HG03139 (cell line): ENCODE measurements around the gene FOXO3B.
"Not testable (repeated sequence)": the region's sequence is repeated elsewhere in the genome, so short reads cannot be mapped to it uniquely, and the experiment has no call there.

Experiments
- ATAC-seq: cut with Tn5 transposase; IDR thresholded peaks from one replicate; pipeline ENCODE4 v1.9.1; 2021; ENCODE audit not compliant: unreplicated experiment

FOXO3B gene

DNA sequence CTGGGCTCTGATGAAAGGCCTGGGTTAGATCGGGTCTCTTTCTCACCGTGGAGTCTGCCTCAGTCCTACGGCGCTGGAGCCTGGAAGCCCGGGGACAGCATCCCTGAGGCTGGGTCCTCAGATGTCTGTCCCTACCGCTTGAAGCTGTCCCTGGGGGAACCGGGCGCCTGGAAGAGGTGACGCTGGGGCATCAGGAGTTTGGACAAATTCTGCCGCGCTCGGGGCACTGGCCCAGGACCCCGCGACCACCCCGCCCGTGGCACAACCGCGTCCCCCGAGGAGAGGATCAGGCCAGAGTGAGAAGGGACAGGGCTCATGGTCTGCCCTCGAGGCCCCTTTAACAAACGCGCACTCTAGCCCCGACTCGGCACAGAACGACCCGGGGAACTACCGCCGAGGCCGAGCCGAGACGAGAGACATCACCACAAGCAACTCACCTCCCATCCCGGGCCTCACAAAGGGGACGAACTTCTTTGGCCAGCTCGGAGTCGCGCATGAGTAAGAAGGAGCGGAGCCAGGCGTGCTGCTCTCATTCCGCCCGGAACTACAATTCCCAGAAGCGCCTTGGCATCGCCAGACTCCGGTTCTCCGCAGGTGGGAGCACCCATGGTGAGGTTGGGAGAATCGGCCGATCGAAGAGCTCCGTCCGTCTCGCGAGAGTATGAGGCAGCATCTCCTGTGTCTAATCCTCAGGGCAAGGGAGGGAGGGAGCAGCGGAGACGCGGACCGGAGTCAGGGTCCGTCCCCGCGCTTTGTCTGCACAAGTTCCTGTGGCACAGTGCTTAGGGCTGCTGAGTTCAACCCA, at the start of gene FOXO3B:
FOXO3B (minus strand) TSS at position 548 of the 805 bp plus-strand sequence. CDS start 663 bp downstream, outside the sequence.
- peak; percentile 72 for ATAC-seq

DNA sequence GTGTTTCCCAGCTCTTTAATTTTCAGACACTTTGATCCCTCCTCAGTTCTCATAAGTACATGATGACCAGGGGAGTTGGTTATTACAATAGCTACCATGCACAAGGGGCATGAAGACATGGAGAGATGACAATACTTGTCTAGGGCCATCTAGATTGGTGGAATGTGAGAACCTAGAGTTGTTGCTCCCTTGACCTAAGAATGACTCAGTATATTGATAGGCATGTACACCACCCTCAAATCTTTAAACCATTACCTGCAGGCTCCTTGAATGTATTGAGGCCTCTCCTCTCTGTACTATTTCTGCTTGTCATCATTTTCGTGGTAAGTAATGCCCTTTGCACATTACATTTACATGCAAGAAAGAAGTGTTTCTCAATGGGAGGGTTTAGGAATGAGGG, 41.4 kb upstream of the FOXO3B start:
- not testable (repeated sequence) for ATAC-seq

DNA sequence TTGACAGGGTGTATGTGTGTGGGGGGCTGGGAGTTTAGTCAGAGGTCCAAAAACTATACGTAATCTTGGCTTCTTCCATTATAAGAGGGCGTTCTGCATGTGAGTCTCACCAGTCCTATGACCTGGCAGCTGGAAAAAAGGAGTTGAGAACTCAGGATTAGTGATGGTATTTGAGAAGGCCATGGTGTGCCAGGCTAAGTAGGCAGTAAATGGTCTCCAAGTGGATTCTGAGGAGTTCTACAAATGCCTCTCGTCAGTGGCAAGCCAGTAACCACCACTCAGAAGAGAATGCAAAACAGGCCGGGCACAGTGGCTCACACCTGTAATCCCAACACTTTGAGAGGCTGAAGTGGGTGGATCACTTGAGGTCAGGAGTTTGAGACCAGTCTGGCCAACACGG, 40.5 kb upstream of the FOXO3B start:
- not testable (repeated sequence) for ATAC-seq

GRCh38 chr17:18721775-18722547, 39.8 kb upstream of the FOXO3B start:
- not testable (repeated sequence) for ATAC-seq

- not testable (repeated sequence) for ATAC-seq
Measured at GRCh38 chr17:18719428-18720110, 37.5 kb upstream of the FOXO3B start.

DNA sequence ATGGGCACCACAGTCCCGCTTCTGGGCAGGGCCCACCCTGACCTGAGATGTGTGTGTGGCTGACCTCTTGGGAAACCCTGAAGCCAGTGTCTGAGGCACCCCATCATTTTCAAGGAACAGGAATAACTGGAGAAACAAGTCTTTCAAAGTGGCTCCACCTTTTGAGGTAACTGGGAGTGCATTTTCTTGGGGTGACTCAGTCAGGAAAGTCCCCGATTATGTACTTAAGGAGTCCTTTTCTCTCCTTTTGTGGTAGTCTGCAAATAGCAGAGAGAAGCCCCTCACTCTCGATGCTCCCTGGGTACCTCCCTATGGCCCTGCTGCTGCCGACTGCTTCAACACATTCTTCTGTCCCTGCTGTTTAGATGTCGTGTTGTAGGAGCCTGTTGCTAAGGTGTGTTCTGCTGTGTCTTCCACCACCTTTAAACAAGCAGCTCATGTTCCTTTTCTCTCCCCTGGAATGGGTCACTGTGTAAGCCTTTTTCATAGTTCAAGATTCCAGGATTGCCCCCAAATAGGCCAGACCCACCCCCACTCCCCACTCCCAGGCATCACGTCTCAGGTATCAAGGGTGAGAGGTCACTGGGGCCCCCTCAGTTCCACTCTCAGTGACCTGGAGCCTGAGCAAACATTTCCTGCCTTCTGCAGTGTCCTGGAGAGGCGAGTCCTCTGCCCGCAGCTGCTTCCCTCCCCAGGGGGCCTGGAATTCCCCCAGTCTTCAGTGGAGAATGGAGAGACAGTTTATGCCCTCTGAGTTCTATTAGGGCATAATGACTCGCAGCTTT, 36.7 kb upstream of the FOXO3B start:
- not testable (repeated sequence) for ATAC-seq

DNA sequence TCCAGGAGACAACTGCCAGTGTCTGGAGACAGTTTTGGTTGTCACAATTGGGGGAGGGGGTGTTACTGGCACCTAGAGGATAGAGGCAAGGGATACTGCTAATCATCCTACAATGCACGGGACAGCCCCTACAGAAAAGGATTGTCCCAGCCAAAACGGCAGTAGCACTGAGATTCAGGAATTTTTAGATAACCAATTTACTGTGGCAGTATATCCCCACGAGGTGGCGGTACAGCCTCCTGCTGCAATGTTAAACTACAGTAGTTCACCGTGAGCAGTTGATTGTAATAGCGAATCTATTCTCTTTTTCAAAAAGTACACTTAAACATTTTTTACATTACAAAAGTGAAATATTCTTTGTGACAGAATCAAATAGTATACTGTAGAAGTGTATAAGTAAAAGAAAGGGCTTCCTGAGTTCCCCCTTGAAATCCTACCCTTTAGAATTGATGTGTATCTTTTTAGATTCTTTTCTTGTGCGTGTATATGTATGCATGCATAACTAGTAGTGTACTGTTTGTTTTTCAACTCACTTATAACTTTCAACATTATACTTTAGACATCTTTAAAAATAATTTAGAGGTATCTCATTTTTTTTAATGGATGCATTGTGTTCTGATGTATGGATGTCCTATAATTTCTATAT, 30.4 kb upstream of the FOXO3B start:
- ATAC-seq: not testable (repeated sequence)

DNA sequence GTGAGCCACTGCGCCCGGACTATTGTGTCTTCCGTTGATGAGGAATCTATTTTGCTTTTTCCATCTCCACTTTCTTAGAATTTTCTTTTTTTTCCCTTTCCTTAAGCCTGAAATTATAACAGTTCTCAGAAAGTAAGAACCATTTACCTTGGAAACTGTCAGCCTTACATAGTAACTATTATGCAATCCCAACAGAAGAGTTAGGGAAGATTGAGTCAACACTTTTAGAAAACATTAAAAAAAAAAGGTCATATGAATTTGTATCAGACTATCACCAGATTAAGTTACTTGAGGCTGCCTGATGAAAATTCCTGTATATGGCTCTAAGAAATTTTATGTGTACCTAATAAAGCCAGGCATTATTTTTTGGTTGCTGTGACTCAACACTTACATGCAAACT, 26.1 kb upstream of the FOXO3B start:
- ATAC-seq: not testable (repeated sequence)

- not testable (repeated sequence) for ATAC-seq
Measured at GRCh38 chr17:18705955-18706354, 23.8 kb upstream of the FOXO3B start.

DNA sequence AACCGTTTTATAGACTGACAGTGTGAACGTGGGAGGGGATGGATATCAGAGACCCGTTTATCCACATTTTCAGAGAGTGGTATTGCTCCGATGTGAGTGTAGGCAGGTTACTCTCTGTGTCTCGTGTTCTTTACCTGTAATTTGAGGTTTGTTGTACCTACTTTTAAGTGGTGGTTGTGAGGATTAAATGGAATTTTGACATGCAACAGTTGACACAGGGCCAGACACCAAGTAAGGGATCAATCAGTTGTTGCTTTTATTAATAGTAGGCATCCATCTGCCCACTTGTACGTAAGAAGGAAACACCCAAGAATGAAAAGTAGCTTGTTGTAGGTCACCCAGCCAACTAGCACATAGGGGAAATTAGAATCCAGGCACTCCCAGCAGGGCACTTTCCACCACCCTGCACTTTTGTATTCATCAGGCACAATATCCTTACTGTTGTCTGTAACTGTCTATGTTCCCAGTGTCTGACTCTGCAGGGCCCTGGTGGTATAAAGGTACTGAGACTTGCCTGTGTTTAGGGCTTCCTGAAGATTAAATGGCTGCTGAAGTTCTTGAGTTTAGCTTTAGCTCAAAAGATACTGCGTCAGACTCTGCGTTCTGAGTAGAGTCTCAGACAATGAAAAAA, 16.5 kb upstream of the FOXO3B start:
- not testable (repeated sequence) for ATAC-seq

DNA sequence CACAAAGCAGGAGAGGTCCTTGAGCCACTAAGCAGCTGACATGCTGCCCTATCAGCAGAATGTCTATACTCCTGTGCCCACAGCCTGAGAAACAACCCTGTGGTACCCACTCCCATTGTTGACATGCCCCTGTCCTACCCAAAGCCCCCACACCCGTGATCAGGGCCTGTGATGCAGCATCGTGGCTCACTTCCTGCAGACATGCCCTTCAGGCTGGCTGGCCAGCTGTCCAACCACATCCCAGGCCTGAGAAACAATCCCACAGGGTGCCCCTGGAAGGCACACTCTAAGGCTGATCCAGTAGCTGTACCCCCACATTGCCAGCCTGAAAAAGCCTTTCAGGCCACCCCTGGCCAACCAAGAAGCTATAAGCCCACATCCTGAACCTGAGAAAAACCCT, 13.0 kb upstream of the FOXO3B start:
- not testable (repeated sequence) for ATAC-seq

GRCh38 chr17:18682668-18683067, 554 bp upstream of the FOXO3B start:
- not testable (repeated sequence) for ATAC-seq

GRCh38 chr17:18677381-18677780, 4.7 kb downstream of the FOXO3B start:
- ATAC-seq: not testable (repeated sequence)

- not testable (repeated sequence) for ATAC-seq
Measured at GRCh38 chr17:18676928-18677327, 5.2 kb downstream of the FOXO3B start.

DNA sequence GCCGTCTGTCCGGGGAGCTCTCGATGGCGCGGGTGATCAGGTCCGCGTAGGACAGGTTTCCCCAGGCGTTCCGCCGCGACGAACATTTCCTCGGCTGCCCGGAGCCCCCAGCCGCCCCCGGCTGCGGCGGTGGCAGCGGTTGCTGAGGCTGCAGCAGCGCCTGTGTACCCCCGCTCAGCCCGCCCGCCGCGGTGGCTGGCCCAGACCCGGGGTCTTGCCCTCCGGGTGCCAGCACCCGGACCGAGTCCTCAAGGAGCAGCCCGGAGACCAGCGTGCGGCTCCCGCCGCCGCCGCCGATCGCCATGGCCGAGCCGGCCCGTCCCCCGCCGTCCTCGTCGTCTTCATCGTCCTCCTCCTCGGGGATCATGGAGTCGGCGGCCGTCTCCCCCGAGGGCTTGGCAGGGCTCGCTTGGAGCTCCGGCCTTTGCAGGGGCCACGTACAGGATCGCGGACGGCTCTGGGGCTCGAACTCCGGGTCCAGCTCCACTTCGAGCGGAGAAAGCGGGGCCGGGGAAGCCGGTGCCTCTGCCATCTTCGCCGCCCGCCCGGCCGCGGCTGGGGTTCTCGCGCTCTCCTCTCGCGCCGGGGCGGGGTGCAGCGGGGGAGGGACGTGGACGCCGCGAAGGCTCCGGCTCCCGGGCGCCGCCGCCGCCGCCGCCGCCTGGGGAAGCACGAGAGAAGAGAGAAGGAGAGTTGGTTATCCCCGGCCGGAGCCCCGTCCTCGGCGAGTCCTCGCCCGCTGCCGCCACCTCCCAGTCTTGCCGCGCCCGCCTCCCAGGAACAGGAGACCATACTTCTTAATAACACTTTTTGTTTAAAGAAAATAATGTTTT, 9.5 kb downstream of the FOXO3B start:
- not testable (repeated sequence) for ATAC-seq

DNA sequence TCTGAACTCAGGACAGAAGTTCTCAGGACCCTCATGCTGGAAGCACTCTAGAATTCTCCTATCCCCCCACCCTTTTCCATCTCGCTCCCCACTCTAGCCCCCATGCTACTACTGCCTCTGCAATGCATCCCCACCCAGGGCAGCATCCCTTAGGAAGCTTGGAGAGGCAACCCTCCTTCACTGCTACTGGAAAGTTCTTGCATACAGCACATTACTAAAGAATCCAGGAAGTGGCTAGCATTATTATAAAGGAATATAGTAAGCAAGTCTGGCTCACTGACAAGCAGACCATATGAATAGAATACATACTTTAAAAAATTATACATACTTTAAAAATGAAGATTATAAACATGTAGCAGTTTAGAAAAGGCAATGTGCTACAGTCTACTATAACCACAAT, 13.5 kb downstream of the FOXO3B start:
- ATAC-seq: not testable (repeated sequence)

GRCh38 chr17:18667535-18667934, 14.6 kb downstream of the FOXO3B start:
- ATAC-seq: not testable (repeated sequence)

- ATAC-seq: not testable (repeated sequence)
Measured at GRCh38 chr17:18666326-18666725, 15.8 kb downstream of the FOXO3B start.
